GM18907 (cell line): ENCODE data around the gene ELFN1.

ENCODE experiments used
- ATAC-seq: cut with Tn5 transposase; IDR thresholded peaks from one replicate; pipeline ENCODE4 v1.9.1; 2021; ENCODE audit warnings: mild to moderate bottlenecking, moderate library complexity; ENCODE audit not compliant: unreplicated experiment

ELFN1 gene

DNA sequence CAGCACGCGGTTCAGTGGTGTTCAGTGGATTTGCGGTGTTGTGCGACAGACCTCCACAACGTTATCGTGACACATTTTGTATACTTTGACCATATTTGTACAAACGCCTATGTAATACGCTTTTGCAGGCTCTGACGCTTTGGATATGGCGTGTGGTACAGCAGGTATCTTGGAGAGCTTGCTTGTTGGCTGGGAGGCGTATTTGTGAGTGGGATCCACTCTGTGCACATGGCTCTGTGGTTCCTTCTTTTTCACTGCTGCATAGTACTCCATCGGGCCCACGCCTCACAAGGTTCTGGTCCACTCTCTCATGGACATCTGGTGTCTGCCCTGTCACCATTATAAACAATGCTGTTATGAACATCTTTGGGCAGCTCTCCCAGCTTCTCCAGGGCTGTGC, 53.2 kb downstream of the ELFN1 start:
- no peak for ATAC-seq

DNA sequence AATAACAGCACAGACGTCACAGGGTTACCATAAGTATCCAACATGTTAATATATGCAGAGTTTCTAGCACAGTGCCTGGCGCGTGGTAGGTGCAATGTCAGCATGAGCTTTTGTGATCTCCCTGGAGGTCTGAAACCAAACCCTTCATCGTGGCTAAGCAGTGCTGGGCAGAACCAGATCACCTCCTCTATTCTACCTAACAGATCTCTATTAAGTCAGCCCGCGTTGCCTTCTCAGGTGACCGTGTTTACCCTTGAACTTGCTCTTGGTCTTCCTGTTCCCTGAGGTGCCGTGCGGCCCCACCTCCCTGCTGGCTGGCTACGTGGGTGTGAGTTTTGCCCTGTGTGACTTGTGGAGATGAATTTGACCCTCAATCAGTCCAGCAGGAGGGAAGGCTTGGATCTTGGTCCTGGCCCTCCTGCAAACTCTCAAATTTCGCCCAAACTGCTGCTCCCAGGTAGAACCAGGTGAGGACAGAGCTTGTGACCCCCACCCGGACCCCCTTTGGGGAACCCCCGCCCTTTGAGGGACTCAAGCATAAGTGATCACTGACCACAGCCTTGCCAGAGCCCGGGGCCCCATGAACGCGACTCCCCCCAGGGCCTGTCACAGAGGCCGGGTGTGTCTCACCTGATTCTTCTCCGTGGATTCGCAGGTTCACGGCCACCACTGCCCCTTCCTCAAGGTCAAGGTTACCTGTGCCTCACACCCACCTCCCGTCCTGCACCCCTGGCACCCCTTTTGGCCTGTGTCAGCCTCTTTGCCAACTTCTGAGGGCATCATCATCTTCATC, 54.2 kb downstream of the ELFN1 start:
- ATAC-seq = no peak

DNA sequence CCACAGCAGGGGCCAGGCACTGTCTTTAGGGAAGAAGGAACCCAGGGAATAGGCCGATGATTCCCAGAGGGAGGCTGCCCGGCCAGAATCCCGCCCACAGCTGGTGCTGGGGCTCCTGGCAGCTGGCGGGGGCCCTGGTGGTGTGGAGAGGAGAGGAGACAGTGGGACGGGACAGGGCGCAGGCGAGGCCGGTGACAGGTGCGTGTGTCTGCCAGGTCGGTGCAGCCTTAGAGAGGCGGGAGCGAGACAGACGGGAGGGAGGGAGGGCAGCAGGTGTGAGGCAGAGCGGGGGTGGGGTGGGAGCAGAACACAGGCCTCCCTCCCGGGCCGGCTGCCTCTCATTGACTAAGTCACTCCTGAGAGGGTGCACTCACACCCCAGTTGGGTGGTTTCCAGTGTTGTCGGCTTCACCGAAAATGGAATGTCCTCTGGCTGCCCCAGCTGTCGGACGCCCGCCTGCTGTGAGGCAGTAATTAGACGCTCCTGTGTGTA, 55.2 kb downstream of the ELFN1 start:
- ATAC-seq = no peak

DNA sequence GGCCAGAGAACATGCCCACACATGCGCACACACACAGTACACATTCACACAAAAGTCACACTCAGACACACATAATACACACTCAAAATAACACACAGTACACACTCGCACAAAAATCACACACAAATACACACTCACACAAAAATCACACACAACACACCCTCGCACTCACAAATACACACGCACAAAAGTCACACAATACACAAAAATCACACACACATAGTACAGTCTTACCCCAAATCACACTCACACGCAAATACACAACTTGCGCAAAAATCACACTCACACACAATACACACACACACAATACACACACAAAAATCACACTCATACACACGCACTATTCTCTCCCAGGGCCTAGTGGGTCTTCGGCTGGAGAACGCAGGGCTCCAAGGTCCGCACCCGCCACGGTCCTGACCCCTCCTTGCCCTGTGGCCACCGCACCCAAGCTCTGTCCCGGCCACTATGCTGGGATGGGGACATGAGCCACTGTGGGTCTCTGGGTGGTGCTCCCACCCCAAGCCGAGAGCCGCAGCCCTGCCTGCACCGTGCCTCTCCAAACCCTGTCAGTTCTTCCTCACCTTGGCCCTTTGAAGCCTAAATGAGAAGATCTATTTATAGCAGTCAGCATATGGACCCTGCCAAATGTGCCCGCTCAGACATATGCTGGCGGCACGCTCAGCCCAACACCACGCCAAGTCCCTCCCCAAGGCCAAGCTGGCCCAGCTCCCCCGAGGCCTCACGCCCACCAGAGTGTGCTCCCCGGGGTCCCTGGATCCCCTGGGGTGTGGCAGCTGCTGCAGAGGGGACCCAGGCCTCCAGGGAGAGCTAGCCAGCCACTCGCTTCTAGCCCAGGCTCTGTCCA, 55.9 kb downstream of the ELFN1 start:
- no peak for ATAC-seq

DNA sequence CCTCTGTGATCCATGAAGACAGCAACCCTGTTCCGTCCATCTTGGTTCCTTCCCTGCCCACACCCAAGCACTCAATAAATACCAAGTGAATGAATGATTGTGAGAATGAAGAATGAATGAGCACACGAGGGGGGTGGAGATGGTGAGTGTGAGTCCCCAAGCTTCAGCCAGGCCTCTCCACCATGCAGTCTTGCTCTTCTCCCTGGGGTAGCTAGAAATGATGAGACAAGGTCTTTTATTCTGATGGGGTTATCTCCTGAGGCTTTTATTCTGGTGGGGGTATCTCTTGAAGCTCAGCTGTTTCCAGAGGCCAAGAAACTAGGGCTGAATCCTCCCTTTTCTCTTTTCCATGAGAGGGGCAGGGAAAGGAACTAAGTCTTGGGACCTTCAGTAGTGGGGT, 57.0 kb downstream of the ELFN1 start:
- no peak for ATAC-seq

DNA sequence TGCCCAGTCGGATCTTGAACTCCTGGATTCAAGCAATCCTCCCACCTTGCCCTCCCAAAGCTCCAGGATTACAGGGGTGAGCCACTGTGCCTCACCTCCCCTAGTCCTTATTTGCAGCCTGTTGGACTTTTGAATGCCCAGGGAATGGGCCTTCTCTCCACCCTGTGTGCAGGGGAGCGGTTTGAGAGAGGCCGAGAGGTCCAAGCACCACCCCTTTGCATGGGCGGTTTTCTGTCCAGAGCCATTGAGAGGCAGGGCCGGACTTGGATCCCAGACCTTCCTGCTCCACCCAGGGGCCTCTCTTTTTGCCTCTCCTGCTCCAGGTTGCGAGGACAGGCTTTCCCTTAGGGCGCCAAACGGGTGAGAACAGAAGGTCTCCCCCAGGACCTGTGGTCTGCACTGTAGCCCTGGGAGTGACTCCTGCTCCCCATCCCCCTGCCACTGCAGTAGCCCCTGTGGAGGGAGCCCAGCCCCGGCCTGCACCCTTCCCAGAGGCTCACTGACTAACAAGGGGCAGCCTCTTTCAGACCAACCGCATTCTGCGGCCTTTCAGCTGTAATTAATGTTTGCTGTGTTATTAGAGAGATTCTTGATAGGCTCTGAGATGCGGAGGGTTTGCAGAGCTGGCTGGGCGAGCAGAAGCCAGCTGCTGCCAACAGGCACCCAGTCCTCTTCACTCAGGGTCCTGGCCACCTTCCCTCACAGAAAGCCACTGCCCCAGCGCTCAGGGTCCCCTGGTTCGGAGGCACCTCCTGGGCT, 57.9 kb downstream of the ELFN1 start:
- no peak for ATAC-seq

DNA sequence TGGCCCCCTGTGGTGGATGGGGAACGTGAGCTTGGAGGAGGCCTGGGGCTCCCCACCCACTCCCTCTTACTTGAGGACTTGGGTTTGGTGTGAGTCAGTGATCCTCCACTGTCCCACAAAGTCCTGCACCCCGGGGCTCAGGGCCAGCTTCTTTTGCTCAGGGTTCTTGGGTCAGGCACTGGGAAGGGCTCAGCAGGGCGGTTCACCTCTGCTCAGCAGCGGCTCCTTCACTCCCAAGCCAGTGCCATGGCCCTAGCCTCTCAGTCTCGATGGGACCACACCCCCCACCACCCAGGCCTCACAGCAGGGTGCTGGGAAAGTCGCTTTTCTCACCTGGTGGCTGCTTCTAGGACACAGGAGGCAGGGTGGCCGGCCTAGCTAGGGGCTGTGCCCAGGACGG, 59.1 kb downstream of the ELFN1 start:
- no peak for ATAC-seq

DNA sequence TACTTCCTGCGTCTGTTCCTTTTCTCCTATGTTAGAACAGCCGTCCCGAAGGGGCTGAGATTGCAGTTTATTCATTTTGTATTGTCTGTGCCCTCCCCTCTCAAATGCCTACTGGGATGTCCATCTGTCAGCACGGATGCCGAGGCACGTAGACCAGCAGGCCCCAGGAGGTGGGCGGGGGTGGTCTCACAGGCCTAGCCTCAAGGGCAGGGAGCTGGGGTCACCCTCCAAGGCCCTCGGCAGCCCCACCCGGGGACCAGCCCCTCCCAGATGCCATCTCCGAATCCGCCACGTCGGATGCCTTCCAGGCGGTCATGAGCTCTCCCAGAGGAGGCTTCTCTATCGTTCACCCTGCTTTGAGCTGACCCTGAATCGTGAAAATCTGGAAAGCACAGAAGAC, 59.7 kb downstream of the ELFN1 start:
- no peak for ATAC-seq

DNA sequence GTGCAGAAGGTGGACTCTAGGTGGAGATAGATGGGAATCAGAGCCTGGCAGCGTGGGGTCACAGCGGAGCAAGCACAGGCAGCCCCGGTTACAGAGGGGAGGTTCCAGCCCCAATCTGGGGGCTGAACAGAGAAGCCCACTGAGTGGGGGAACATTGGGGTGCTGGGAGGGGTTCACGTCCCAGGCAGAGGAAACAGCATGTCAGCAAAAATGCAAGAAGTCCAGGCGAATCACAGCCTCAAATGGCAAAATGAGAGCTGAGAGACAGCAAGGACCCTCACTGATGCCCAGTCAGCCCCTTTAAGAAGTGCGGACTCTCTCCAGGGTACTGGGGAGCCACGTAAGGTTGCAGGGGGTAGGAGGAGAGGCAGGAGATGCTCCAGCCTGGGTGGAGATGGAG, 62.0 kb downstream of the ELFN1 start:
- ATAC-seq = no peak

DNA sequence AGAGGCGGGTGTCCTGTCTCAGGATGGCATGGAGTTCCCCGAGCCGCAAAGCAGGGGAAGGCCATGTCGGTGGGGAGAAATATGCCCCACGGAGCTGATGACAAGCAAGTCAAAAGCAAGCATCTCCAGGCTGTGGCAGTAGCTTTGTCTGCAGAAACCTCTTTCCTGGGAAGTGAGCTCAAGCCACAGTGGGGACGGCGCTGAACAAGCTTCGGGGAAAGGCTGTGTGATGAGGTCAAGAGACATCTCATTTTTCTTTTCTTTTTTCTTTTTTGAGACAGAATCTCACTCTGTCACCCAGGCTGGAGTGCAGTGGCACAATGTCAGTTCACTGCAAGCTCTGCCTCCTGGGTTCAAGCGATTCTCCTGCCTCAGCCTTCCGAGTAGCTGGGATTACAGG, 62.6 kb downstream of the ELFN1 start:
- ATAC-seq = no peak

DNA sequence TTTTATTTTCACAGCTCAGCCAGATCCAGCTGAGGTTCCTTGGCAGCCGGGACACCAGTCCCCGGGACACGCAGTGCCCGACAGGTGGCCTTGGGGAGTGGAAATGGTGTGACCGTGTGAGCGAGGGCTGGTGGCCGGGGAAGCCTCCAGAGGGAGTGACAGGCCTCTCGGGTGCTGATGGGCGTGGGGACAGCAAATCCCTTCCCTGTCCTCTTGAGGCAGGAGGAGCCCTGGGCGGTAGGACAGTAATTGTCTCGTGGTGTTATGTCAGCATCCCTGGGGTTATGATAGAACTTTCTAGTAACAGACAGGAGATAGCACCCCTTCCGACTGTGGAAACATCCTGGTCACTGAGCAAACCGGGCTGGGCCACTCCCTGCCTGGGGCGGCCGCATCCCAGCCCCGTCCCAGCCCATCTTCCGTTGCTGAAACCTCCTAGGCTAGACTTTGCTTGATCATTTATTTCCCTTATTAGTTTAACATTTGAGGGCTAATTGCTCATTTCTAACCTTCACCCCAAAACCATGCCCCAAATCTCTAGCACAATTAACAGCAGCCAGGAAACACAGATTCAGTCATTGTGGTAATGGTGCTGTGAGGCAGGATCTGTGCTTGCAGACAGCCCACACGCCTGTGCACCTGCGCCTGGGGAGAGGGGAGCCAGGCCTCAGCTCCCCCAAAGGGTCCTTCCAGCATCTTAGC, 63.3 kb downstream of the ELFN1 start:
- no peak for ATAC-seq

DNA sequence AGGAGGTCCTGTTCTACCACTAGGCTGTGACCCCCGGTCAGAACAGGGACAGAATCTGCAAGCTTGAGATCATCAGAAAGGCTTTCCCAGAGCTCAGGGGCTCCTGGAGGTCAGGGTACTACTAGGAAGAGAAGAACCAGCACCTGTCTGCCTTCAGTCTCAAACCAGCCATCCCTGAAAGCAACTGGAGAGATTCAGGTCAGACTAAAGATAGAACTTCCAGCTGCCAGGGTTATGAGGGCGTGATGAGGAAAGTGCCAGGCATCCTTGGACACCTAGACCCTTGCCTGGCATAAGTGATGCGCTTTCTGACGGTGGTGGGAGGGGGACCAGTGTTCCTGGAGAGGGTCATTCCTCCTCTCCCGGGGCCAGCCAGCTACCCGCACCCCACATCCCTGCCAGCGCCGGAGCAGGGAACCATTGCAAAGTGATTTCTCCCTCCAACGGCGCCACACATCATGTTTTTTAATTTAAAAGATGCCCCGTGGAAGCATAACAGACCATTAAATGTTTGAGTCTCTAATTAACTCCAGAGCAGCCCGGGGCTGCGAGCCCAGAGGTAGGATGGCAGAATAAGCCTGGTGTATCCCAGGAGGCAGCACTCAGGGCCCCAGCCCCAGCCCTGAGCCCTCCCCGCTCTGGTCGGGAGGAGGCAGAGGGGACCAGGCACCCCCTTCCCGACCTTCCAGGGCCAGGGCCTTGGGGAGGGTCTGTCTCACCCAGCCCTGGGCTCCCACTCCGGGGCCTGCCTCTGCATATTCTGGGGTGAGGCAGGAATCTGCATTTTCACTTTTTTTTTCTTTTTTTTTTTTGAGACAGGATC, 64.0 kb downstream of the ELFN1 start:
- no peak for ATAC-seq

DNA sequence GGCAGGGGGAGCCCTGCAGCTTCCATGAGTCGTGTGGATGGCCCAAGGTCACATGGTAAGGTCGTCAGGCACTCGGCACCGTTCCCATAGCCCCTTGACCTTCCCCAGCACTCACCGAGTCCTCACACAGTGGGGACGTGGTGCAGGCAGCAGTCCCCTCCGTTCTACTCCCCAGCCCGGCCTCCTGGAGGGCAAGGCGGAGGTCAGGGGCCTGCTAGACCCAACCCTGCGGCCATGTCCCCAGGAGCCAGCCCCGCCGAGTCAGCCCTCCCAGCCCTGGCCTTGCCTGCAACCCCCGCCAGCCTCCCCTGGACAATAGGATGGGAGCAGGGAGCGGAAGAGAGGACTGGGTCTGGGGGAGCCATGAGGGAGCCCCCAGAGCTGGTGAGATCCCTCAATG, 65.2 kb downstream of the ELFN1 start:
- ATAC-seq = no peak

DNA sequence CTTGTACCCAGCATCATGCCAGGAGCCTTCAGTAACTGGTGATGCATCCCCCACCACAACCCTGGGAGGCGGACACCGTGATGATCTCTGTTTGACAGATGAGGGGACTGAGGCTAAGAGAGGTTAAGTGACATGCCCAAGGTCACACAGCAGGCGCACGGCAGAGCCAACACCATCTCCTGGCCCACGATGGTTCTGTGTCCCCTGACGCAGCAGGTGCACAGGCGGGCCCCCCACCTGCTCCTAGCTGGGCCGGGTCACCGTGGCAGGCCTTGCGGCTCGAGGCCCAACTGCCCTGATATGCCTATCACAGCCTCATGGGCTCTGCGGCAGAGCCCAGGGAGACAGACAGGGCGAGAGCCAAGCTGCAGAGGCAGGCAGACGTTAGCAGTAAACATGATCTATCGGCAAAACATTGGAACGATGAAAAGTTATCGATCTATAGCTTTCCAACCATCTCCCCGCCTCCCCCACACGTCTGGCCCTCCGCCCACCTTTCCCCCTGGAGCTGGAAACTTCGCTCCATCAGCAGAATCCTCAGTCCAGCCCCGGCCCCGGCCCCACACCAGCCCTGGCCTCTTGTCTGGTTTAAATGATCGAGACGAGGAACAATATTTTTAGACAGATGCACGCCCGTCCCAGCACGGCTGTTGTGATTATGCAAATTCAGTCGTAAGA, 65.9 kb downstream of the ELFN1 start:
- no peak for ATAC-seq

DNA sequence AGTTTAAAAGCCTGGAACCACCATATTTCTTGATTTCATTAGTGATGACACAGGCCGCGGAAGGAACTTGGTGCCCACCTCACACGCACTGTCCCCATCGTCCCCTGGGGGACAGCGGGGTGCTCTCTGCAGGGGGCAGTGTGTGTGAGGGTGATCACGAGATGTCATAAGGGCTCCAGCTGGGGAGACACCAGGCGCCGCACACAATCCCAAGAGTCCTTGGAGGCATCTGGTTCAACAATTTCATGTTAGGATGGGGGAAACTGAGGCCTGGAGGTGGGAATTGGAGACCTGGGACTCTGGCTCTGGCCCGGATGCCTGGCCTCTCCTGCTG, 66.4 kb downstream of the ELFN1 start:
- no peak for ATAC-seq

DNA sequence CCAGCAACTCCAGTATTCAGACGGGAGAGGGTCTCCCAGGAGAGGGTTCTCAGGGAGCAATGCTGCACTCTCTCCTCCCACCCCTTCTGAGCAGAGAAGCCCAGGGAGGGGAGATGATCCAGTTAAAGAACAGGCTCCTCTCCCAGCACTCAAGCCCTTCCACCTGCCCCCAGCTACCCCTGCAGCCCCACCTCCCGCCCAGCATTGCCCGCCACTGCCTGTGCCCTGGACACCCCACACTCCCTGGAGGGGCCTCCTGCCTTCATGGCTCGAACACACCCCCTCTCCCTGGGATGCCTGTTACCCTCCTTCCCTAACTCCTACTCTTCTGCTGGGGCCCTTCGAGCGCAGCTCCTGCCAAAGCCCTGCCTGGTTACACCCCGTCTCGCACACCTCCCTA, 66.8 kb downstream of the ELFN1 start:
- ATAC-seq = no peak

DNA sequence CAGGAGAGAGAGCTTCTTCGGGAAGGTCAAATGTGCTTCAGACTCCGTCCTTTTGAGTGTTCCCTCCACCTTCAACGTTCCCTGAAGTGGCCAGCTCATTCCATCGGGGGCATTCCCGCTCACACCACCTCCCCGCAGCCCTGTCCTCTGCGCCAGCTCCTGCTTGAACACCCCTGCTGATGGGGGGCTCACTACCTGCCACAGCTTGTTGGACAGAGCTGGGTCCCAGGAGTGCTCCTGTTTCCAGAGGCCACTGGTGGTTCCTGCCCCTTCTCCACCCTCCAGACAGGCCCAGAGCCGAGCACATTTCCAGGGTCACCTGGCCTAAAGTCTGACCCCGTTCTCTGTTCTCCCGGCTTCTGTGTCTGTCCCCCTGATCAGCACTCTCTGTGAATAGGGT, 67.4 kb downstream of the ELFN1 start:
- ATAC-seq = no peak

DNA sequence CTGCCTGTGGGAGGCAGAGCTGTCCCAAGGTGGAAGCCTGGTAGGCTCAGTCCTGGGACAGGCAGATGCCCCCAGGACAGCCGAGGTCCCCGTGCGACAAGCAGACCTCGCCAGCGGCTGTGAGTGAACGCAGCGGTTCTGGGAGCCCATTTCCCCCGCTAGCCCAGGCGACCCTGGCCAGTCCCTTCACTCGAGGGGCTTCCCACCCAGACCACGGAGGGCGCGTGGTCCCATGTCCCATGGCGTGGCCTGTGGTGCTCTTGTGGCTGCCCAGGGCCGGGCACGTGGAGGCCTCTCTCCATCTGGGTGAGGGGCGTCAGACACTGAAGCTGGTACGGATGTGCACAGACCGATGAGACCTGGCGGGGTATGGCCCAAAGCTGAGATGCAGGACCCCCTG, 67.9 kb downstream of the ELFN1 start:
- ATAC-seq = no peak

DNA sequence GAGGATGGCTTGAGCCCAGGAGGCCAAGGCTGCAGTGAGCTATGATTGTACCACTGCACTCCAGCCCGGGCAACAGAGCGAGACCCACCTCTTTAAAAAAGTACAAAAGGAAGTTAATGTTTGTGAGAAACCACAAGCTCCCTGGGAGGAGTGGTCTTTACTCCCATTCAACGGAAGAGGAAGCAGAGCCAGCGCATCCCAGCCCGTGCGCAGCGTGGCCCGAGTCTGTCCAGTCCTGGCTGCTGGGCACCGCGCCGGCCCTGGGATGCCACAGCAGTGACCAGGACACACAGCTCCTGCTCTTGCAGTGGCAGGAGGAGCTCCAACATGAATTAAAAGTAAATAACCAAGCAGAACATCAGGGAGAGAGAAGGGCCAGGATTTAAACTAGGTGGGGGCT, 68.4 kb downstream of the ELFN1 start:
- no peak for ATAC-seq

DNA sequence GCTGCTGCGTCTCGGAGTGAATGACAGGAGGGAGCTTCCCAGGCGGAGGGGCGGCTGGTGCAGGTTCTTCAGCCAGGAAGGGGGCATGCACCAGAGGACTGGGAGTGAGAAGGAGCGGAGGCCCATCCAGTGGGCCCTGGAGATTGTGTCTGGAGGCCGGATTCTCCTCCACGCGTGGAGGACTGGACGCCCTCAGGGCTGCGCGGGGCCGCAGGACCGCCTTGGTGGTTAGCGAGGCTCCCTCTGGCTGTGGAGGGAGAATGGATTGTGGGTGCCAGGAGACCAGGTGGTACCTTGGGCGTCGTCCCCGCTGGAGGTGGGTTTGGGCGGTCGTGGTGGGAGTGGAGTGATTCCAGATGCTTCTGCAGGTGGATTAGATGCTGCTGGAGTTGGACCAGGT, 68.9 kb downstream of the ELFN1 start:
- no peak for ATAC-seq
